Smooth muscle cell (in vitro differentiated cells): ENCODE results near the gene PLK5. TPM values are rescaled to one million over a fixed set of nuclear protein-coding genes. Genes with fewer than 3 reads are reported as not detected.

ENCODE experiments used
- DNase-seq: peaks from one replicate; lab custom pipeline; 2025; ENCODE audit not compliant: unreplicated experiment; lab: John Stamatoyannopoulos, UW
- H2AFZ ChIP-seq: fragments of 200-600 bp; sonication (generic); 2 replicates; pipeline ENCODE4 v1.6.0; 2016; ENCODE audit warnings: antibody characterized with exemption, low read depth, mild to moderate bottlenecking
- H3F3A ChIP-seq: fragments of 200-600 bp; sonication (generic); 2 replicates; pipeline ENCODE4 v1.6.0; 2017; ENCODE audit warnings: antibody characterized with exemption, low read depth
- H3K27ac ChIP-seq: fragments of 200-600 bp; sonication (generic); 2 replicates; pipeline ENCODE4 v1.5.1; 2016; ENCODE audit warnings: low read depth, mild to moderate bottlenecking
- H3K27me3 ChIP-seq: fragments of 200-600 bp; sonication (generic); 2 replicates; pipeline ENCODE4 v1.6.1; 2016; ENCODE audit warnings: low read depth, mild to moderate bottlenecking
- H3K36me3 ChIP-seq: fragments of 200-600 bp; sonication (generic); 2 replicates; pipeline ENCODE4 v1.5.1; 2016; ENCODE audit warnings: low read depth
- H3K4me1 ChIP-seq: fragments of 200-600 bp; sonication (generic); 2 replicates; pipeline ENCODE4 v1.5.1; 2016; ENCODE audit warnings: low read depth
- H3K4me2 ChIP-seq: fragments of 200-600 bp; sonication (generic); 2 replicates; pipeline ENCODE4 v1.6.0; 2016; ENCODE audit warnings: mild to moderate bottlenecking
- H3K4me3 ChIP-seq: fragments of 200-600 bp; sonication (generic); 2 replicates; pipeline ENCODE4 v1.5.1; 2016; ENCODE audit warnings: mild to moderate bottlenecking
- H3K79me2 ChIP-seq: fragments of 200-600 bp; sonication (generic); 2 replicates; pipeline ENCODE4 v1.6.0; 2016; ENCODE audit warnings: low read depth, mild to moderate bottlenecking
- H3K9ac ChIP-seq: fragments of 200-600 bp; sonication (generic); 2 replicates; pipeline ENCODE4 v1.6.0; 2016; ENCODE audit warnings: low read depth
- H3K9me3 ChIP-seq: fragments of 200-600 bp; sonication (generic); replicated peaks from 2 replicates; pipeline ENCODE4 v1.5.1; 2016; ENCODE audit warnings: low read depth
- H4K20me1 ChIP-seq: fragments of 200-600 bp; sonication (generic); 2 replicates; pipeline ENCODE4 v1.6.0; 2016; ENCODE audit warnings: low read depth
- CTCF ChIP-seq: fragments of 200-600 bp; sonication (generic); IDR thresholded peaks from 2 replicates; pipeline ENCODE4 v1.5.1; 2017; ENCODE audit warnings: borderline replicate concordance, mild to moderate bottlenecking, antibody characterized with exemption; ENCODE audit not compliant: insufficient read depth, poor library complexity, severe bottlenecking
- WGBS: methylation state at CpG from one replicate; pipeline ENCODE4 v1.1.7; 2016; ENCODE audit warnings: low lambda C conversion rate; 5-methylcytosine and 5-hydroxymethylcytosine counted together
- polyA plus RNA-seq: library from polyadenylated mRNA; unstranded; fragments of >200 nt; fragmentation: Nextera tagmentation; extraction: Ambion mirVana; gene quantifications from 2 replicates; pipeline ENCODE4 v1.2.1, GENCODE V29; 2016
- total RNA-seq: library from RNA; depleted of rRNA; stranded (reverse); fragments of >200 nt; gene quantifications from 2 replicates; pipeline ENCODE4 v1.2.3, GENCODE V29; 2014

The PLK5 gene
- total and polyA plus RNA-seq, 2 experiments from 2014 or later: not detected

- no peaks in the 10 kb centered on the region for H3K36me3 ChIP-seq
- H3K4me3 ChIP-seq: no peak overlapping the region
- 96% methylated on average over 34 of the region's 34 CpGs for WGBS
These were observed 50.7 kb downstream of the PLK5 start for GRCh38 chr19:1574354-1575136.

GRCh38 chr19:1575323-1576241, 51.7 kb downstream of the PLK5 start:
- Histone ChIP-seq H3K27ac (no peak overlapping the region), H3K36me3 (peaks cover 3% of the 10 kb centered on the region), H2AFZ (no peak overlapping the region), H3K9me3 (no peaks in the 10 kb centered on the region), H3K4me2 (no peak overlapping the region), H4K20me1 (peaks cover 6% of the 10 kb centered on the region), H3K9ac (no peak overlapping the region), H3K4me3 (no peak overlapping the region), H3K79me2 (no peaks in the 10 kb centered on the region), H3F3A (no peaks in the 10 kb centered on the region), H3K4me1 (no peaks in the 10 kb centered on the region), H3K27me3 (no peaks in the 10 kb centered on the region)
- 96% methylated on average over 22 of the region's 22 CpGs for WGBS
- no peak for DNase-seq
- TF ChIP-seq CTCF: no peak

More at GRCh38 chr19:1574354-1575136, 50.7 kb downstream of the PLK5 start:
- no peak for DNase-seq
- Histone ChIP-seq H3K9ac (no peak overlapping the region), H3F3A (no peaks in the 10 kb centered on the region), H4K20me1 (peaks cover 6% of the 10 kb centered on the region), H3K4me1 (no peaks in the 10 kb centered on the region), H2AFZ (no peak overlapping the region), H3K4me2 (no peak overlapping the region), H3K27me3 (no peaks in the 10 kb centered on the region), H3K79me2 (no peaks in the 10 kb centered on the region), H3K27ac (no peak overlapping the region), H3K9me3 (no peaks in the 10 kb centered on the region)
- TF ChIP-seq CTCF: no peak

GRCh38 chr19:1576242-1577089, 52.6 kb downstream of the PLK5 start:
- no peak for DNase-seq
- Histone ChIP-seq H3K27ac (no peak overlapping the region), H3K9ac (no peak overlapping the region), H4K20me1 (peaks cover 6% of the 10 kb centered on the region), H2AFZ (no peak overlapping the region), H3K4me3 (no peak overlapping the region), H3K36me3 (peaks cover 3% of the 10 kb centered on the region), H3K27me3 (no peaks in the 10 kb centered on the region), H3K4me2 (no peak overlapping the region), H3K4me1 (no peaks in the 10 kb centered on the region), H3K79me2 (no peaks in the 10 kb centered on the region), H3K9me3 (no peaks in the 10 kb centered on the region), H3F3A (no peaks in the 10 kb centered on the region)
- WGBS: 95% methylated on average over 29 of the region's 30 CpGs
- no peak for TF ChIP-seq CTCF
